ENCODE measurements around the gene HS6ST1.

- TF ChIP-seq CTCF (IDR thresholded peaks at IDR 0.05), result no peak
- TF ChIP-seq EZH2 (IDR thresholded peaks at IDR 0.05), result no peak
Measured at GRCh38 chr2:128284841-128285240, 33.8 kb downstream of the HS6ST1 start.

Measured in neural progenitor cell (in vitro differentiated cells).